Kidney tubule cell (primary cell): ENCODE data around the gene GCK.
A peak's percentile ranks its signal among the peaks of the same experiment; 100 is the strongest.

Experiments used
- DNase-seq: peaks from one replicate; pipeline ENCODE4 v3.0.0-alpha.2; 2018; ENCODE audit warnings: low spot score

The GCK gene

GRCh38 chr7:44222776-44223261 lies 33.6 kb upstream of the GCK start:
- DNase-seq: no peak

- no peak for DNase-seq
These were observed 32.8 kb upstream of the GCK start for GRCh38 chr7:44222074-44222473.

GRCh38 chr7:44221231-44221791 lies 32.1 kb upstream of the GCK start:
- DNase-seq: peak; percentile 26

GRCh38 chr7:44220358-44221112 lies 31.3 kb upstream of the GCK start:
- no peak for DNase-seq

GRCh38 chr7:44220046-44220357 lies 30.8 kb upstream of the GCK start:
- DNase-seq: no peak

GRCh38 chr7:44219371-44220045 lies 30.3 kb upstream of the GCK start:
- DNase-seq: no peak

GRCh38 chr7:44218418-44219201 lies 29.4 kb upstream of the GCK start:
- no peak for DNase-seq

GRCh38 chr7:44217852-44218402 lies 28.7 kb upstream of the GCK start:
- no peak for DNase-seq

GRCh38 chr7:44217223-44217714 lies 28.0 kb upstream of the GCK start:
- DNase-seq: no peak

GRCh38 chr7:44216521-44217222 lies 27.4 kb upstream of the GCK start:
- no peak for DNase-seq

- DNase-seq: no peak
These were observed 26.8 kb upstream of the GCK start for GRCh38 chr7:44216019-44216418.

- no peak for DNase-seq
These were observed 26.3 kb upstream of the GCK start for GRCh38 chr7:44215531-44215930.

- no peak for DNase-seq
These were observed 24.7 kb upstream of the GCK start for GRCh38 chr7:44213877-44214388.

- no peak for DNase-seq
These were observed 24.1 kb upstream of the GCK start for GRCh38 chr7:44213206-44213876.

GRCh38 chr7:44212581-44213184 lies 23.4 kb upstream of the GCK start:
- DNase-seq: no peak

GRCh38 chr7:44212018-44212417 lies 22.8 kb upstream of the GCK start:
- no peak for DNase-seq

GRCh38 chr7:44211126-44211675 lies 22.0 kb upstream of the GCK start:
- DNase-seq: no peak

- DNase-seq: no peak
These were observed 20.9 kb upstream of the GCK start for GRCh38 chr7:44210107-44210506.

- DNase-seq: no peak
These were observed 18.8 kb upstream of the GCK start for GRCh38 chr7:44208085-44208484.

GRCh38 chr7:44206008-44206407 lies 16.8 kb upstream of the GCK start:
- DNase-seq: no peak
